Stimulated activated CD8-positive, alpha-beta memory T cell treated with anti-CD3 and anti-CD28 coated beads, Interleukin-7, amount 100 ng/mL, for 4 hours (primary cell): ENCODE data around the gene RAI1.
A peak's percentile ranks its signal among the peaks of the same experiment; 100 is the strongest.
"Not testable (repeated sequence)": the region's sequence is repeated elsewhere in the genome, so short reads cannot be mapped to it uniquely, and the experiment has no call there.

Source experiments
- DNase-seq, 2 donors: peaks; one replicate each; pipeline ENCODE4 v3.0.0-alpha.2; 2020; ENCODE audit warnings: low read depth in 2 of 2

Gene RAI1

DNA sequence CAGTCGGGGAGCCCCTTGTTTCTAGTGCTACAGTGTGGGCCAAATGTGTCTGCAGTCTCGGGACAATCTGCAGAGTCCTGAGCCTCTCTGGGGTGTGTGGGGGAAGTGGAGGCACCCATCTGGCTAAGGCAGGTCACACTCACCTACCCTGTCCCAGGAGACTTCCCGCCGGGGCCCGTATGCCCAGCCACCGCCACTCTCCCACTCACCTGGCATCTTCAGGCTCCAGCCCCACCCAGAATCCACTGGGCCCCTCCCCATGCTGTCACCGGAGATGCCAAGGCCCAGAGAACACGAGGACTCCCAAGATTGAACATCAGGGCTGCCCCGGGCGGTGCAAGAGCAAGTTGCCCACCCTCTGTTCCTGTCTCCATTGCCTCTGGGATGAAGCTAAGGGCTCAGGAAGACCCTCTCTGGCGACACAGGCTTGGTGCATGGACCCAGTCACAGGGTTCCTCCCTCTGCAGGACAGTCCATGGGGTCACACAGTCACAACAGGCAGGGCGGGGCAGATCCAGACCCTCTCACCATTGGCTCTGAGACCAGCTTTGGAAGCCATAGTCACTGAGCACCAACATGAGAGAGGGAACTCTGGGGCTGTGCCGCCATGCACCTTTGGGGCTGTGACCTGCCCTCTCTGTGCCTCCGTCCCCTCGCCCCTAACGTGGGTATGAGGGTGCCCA lies 117.5 kb downstream of the RAI1 start:
- DNase-seq, result no peak

DNA sequence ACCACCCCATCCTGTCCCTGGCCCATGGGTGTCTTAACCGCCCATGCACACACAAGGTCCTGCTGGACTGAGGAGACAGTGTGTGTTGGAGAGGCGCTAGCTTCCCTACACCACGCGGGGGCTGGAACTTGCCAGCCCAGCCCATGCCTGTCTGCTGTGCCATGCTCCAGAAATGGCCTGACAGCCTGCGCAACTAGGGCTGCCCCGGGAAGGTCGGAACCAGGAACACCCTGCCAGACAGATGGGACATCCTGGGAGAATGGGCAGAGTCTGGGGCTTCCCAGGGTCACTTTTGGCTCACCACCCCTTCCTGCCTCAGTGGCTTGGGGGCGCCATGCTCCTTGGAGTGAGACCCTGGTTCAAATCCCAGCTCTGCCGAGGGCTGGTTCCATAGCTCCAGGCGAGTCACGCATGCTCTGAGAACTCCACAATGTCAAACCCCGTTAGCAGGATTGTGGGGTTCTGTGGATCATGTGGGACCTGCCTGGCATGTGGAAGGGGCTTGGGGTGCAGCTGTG lies 119.3 kb downstream of the RAI1 start:
- DNase-seq, result no peak

DNA sequence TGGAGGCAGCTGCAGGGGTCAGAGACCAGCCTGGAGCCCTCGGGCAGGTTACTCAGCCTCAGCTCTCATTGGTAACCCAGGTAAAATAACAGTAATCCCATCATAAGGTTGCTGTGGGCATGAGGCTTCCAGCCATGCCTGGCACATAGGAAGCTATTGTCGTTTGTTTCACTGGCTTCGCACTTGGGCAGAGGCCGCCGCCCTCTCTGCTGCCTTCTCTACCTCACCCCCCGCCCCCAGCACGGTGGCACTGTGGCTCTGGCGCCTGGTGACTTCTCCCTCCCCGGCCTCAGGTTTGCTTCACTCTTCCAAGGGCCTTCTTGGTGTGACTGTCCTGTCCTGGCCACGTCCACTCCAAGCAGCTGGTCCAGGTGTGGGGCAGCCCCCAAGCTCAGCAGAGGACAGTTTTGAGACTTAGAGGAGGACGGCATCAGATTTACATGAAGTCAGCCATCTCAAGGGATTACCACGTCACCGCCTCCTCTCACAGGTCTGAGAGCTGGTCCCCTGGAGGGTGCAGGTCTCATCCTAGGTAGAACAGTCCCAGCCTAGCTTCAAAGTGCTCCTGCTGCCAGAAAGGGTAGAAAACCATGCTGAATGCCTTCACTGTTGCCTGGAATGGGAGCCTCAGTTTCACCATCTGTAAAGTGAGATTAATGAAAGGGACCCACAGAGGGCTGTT lies 120.7 kb downstream of the RAI1 start:
- DNase-seq, result no peak

GRCh38 chr17:17804007-17804406 lies 122.7 kb downstream of the RAI1 start:
- DNase-seq, result no peak

GRCh38 chr17:17805575-17805974 lies 124.3 kb downstream of the RAI1 start:
- no peak for DNase-seq

- DNase-seq, result no peak
Observed at GRCh38 chr17:17806035-17806434, 124.8 kb downstream of the RAI1 start.

DNA sequence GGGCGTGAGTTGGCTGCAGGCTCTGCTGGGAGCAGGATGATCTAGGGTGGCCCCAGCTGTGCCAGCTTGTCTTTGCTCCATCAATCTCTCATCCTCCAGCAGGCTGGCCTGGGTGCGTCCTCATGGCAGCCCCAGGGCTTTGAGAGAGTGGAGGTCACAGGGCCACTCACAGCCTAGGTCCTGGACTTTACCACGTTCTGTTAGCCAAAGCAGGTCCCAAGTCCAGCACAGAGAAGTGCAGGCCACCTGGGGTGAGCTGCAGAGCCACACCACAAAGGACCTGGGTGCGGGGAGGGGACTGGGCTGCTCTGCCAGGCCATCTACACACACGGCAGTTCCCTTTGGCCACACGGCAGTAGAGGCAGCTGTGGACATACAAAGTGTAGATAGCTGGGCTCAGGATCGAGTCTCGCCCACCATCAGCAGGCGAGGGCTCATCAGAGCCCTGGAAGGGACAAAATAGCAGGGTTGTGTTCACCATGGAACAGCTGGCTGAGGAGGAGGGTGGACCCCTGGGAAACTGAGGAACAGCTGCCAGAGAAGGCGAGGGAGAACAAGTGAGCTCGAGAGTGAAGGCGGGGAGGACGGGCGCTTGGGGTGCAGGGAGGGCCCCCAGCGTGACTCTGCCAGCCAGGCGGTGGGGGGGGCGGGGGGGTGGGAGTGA lies 125.5 kb downstream of the RAI1 start:
- DNase-seq, result no peak

DNA sequence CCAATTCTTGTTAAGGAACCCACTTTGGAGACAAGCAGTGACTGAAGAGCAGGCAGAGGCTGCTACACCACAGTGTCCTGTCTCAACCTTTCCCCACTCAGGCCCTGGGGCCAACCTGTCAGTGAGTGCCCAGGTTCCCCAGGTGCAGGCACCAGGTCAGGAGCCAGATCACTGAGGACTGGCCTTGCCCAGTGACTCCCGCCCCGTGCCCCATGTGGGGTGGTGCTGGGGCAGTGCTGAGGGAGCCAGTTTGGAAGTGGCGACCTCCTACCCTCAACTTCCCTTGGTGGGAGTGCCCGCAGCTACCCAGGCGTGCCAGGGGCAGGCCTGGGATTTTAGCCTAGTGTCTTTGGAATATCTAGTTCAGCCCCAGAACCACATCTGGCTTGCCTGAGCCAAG lies 126.2 kb downstream of the RAI1 start:
- DNase-seq, result no peak

GRCh38 chr17:17808200-17808599 lies 126.9 kb downstream of the RAI1 start:
- not testable (repeated sequence) for DNase-seq

- DNase-seq, result no peak
Observed at GRCh38 chr17:17808706-17809432, 127.6 kb downstream of the RAI1 start.

DNA sequence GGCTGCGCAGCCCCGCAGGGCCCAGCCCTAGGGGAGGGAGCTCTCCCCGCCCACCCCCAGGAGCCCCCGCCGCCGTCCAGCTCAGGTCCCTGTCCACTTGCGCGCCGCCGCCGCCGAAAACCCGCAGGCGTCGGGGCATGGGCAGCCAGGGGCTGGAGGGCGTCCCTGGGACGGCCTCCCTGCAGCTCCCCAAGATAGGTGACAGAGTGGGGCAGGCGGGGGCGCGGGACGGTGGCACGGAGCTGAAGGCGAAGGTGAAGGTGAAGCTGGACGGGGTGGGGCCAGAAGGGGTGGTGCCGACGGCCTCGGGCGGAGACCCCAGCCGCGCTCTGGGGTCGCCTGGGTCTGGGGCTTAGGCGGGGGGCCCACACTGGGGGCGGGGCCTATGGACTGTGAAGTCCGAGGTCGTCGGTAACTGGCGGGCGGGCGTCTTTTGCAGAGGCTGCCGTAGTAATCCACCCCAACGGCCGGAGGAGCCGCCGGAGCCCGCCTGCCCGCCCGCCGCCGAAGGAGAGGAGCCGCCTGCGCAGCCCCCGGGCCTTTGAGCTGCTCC lies 128.3 kb downstream of the RAI1 start:
- DNase-seq, result no peak

GRCh38 chr17:17810084-17810894 lies 129.0 kb downstream of the RAI1 start:
- no peak for DNase-seq

DNA sequence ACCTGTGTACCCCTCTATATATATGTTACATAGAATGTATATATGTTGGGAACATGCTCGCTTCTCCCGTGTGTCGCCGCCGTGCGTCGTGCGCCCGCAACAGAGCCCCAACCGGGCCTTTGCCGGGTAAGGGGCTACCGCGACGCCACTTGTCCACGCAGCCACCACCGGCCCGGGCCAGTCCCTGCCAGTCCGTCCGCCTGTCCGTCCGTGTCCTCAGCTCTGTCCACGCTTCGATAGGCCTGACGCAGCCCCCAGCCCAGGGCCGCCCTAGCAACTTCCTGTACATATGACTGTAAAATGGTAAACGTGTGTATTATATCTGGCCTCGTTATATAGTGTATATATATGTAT lies 129.6 kb downstream of the RAI1 start:
- DNase-seq, result no peak

DNA sequence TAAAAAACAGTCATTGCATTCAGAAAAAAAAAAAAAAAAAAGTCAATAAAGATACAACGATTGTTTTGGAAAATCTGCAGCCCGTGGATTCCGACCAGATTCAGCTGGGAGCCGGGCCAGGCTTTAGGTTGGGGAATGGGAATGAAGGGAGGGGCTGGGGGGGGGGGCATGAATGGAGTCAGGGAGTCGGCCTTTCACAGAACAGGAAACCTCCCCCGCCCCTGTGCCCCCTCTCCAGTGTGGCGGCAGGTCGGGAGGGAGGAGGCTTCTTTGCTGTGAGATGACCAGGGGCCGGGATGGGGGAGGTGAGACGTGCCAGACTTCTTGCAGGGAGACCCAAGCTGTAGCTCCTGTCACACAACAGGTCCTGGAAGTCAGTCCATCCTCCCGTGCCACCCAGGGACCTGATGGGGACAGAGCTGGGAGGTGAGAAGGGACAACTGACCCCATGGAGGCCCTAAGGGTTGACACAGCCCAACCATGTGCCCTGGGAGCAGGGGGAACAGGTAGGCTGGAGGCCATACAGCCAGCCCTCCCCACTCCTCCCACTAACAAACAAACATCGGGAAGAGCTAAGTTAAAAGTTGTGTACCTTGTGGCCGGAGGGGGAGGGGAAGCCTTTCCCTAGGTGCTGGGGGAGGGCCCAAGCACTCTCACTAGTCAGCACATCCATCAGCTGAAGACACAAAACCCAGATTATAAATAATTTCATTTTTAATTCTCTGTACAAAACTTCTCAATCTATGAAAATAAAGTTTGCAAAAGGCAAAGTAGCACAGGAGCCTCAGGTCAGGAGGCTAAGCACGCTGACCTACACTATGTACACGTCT lies 130.3 kb downstream of the RAI1 start:
- no peak for DNase-seq

DNA sequence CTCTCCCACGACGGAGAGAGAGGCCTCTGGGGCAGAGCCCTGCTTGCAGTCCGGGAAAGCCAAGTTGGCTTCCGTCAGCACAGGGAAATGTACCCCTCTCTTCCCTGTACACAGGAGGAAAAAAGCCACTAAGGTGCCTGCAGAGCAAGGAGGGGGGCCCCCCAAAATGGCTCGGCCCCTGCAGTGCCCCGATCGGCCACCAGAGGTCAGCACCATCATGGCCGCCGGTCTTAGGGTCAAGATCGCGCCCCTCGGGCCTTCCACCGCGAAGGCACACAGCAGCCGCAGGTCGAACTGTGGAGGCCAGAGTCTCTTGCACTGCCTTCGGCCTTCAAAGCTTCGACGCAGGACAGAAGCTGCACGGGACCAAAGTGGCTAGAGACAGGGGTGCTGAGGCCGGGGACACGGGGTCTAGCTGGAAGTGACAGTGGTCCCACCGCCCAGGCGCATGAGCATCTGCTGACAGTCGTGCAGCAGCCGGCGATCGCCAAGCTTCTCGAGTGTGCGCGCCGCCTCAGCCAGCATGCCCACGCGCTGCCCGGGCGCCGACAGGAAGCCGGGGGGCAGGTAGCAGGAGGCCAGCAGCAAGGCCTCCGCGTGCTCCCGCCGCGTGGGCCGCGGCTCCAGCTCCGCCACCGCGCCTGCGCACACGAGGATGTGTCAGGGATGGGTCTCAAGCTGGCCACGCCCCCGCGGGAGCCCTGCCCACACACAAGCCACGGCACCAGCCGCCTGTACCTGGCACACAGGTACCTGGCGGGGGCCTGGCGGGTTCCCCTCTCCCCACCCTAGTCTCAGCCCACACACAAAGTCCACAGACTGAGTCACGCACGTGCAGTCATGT lies 131.2 kb downstream of the RAI1 start:
- DNase-seq, result peak in 1 of 2 donors; percentile 46

GRCh38 chr17:17813055-17813724 lies 131.9 kb downstream of the RAI1 start:
- DNase-seq, result no peak

DNA sequence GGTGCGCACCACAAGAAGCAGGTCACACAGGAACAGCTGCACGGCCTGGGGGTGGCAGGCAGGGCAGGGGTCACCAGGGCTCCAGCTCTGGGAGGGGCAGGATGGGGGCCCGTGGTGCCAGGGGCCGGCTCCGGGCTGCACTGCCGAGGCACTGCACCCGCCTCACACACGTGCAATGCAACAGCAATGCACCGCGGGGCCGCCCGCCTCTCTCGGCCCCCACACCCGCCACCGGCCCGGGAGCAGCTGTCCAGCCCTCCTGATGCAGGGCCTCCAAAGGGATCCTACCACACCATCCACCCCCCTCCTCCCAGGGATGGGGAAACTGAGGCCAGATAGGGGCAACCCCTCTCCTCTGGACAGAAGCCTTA lies 132.5 kb downstream of the RAI1 start:
- DNase-seq, result no peak

DNA sequence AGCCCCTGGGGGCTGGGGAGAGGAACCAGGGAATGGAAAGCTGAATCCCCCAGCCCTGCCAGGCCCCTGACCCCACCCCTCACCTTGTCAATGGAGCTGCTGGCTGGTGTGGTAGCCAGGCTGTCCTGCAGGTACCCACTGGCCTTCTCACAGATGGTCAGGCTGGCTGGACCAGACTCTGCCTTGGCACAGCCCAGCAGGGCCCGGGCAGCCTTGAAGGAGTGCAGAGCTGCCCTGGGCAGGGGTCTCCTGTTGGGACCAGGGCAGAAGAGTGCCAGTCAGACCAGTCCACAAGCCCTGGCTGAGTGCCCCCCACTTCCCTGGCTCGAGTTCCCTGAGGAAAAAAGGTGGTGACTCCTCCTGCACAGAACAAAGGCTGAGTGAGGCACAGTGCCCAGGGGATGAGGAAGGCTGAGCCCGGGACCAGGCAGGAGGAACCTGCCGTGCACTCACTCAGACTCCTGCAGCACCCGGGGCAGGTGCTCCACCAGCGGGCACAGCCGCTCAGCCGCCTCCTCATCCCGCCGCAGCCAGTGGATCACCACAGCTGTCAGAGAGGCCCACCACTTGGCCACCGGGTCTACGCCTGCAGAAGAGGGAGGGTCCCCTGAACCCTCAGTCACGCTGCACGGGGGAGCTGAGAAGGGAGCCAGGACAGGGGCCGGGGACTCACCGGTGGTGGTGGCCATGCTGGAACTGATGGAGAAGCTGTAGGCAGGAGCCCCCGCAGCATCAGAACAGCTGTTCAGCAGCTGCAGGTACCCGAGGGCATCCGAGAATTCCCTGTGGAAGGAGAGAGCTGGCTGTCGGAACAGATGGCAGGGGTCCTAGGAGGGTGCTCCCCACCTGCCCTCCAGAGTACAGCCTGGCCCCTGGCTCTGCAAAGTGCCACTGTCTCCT lies 133.2 kb downstream of the RAI1 start:
- no peak for DNase-seq
